Fibroblast of the aortic adventitia (primary cell): Measurements from ENCODE around the gene TXNRD2. TPM values are rescaled to one million over a fixed set of nuclear protein-coding genes. Genes with fewer than 3 reads are reported as not detected.
A peak's percentile ranks its signal among the peaks of the same experiment; 100 is the strongest.

ENCODE experiments used
- DNase-seq: peaks from one replicate; pipeline ENCODE4 v3.0.0-alpha.2; 2010; ENCODE audit warnings: low read depth
- H3K4me3 ChIP-seq: 2 replicates; pipeline ENCODE4 v1.5.1; 2011; ENCODE audit warnings: low read depth, mild to moderate bottlenecking, control low read depth, low read length, moderate library complexity
- total RNA-seq: library from RNA; depleted of rRNA; stranded (reverse); fragments of >200 nt; gene quantifications from 2 replicates; pipeline ENCODE4 v1.2.3, GENCODE V29; 2012; ENCODE audit warnings: low replicate concordance
- TF ChIP-seq, protein P1 (sequence below): IDR thresholded peaks from 2 replicates; pipeline ENCODE4 v1.5.1; 2011; ENCODE audit warnings: mild to moderate bottlenecking, low read length, control low read depth, inconsistent platforms; ENCODE audit not compliant: insufficient read depth

The TXNRD2 gene
- total RNA-seq, 1 donor = 16.4 TPM

DNA sequence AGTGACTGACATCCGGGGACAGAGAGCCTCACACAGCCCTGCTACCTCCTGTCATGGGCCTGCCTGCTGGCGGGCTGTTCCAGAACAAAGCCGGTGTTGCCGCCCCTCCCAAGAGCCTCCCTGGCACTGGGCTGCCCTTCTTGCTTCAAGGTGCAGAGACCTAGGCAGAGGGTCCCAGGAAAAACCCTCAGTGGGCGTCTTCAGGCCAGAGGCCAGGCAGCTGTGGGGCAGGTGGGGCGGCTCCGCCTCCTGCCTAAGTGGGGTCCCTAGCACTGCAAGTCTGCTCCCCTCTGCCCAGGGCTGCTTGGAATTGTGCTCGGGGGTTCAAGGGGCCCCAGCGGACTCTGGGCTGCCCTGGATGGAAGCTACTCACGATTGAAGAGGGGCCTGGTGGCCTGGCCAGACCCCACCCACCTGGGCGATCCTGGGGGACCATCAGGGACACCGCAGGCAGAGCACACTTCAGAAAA lies 66.5 kb downstream of the TXNRD2 start:
- no peak for DNase-seq
- no peak overlapping the region for H3K4me3 ChIP-seq
- TF ChIP-seq, protein P1, sequence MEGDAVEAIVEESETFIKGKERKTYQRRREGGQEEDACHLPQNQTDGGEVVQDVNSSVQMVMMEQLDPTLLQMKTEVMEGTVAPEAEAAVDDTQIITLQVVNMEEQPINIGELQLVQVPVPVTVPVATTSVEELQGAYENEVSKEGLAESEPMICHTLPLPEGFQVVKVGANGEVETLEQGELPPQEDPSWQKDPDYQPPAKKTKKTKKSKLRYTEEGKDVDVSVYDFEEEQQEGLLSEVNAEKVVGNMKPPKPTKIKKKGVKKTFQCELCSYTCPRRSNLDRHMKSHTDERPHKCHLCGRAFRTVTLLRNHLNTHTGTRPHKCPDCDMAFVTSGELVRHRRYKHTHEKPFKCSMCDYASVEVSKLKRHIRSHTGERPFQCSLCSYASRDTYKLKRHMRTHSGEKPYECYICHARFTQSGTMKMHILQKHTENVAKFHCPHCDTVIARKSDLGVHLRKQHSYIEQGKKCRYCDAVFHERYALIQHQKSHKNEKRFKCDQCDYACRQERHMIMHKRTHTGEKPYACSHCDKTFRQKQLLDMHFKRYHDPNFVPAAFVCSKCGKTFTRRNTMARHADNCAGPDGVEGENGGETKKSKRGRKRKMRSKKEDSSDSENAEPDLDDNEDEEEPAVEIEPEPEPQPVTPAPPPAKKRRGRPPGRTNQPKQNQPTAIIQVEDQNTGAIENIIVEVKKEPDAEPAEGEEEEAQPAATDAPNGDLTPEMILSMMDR = no peak

DNA sequence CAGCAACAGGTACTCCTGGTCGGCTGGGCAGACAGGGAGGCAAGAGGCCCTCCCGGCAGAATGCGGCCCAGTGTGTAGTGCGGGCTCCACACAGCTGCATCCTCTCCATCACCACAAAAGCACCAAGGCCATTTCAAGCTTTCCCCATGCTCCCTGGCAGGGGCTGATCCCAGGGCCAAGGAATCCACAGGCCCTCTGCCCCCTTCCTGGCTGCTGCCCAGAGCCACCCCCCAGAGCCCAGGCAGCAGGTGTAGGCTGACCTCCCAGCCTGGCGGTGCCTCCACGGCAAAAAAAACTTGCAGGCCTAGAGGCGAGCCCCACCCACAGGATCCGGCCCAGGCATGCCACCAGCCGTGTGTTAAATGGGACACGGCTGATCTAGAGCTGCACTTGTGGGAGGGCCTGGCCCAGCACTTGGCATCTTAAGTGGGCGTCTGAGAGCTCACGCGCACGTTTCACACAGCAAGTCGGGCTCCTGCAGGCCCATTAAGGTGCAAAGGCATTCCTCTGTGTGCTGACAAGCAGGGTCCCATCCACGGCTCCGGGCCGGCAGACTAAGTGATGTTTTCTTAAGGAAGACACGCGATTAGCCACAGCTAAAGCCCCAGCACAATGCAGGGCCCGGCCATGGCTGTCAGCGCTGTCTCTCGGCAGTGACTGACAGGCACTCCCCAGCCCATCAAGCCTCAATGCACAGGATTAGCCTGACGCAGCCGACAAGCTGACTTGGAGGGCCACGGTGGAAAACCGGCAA lies 67.1 kb downstream of the TXNRD2 start:
- no peak overlapping the region for H3K4me3 ChIP-seq
- peak; percentile 11 for DNase-seq
- TF ChIP-seq, protein P1 = no peak

DNA sequence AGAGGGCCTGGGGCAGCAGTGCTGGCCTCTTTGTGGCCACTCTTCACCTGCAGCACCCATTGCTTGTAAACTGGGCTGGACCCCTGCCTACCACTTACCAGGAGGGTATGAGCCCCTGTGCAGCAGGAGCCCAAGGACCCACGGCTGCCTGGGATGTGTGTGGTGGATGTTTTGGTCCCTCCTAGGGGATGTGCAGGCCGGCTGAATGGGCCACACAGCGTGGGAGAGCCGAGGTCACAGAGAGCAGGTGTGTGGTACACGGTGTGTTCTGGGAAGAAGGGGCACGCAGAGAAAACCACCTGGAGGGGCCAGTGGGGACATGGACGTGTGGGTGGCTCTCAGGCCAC lies 67.7 kb downstream of the TXNRD2 start:
- DNase-seq = no peak
- TF ChIP-seq, protein P1 = no peak
- no peak overlapping the region for H3K4me3 ChIP-seq

DNA sequence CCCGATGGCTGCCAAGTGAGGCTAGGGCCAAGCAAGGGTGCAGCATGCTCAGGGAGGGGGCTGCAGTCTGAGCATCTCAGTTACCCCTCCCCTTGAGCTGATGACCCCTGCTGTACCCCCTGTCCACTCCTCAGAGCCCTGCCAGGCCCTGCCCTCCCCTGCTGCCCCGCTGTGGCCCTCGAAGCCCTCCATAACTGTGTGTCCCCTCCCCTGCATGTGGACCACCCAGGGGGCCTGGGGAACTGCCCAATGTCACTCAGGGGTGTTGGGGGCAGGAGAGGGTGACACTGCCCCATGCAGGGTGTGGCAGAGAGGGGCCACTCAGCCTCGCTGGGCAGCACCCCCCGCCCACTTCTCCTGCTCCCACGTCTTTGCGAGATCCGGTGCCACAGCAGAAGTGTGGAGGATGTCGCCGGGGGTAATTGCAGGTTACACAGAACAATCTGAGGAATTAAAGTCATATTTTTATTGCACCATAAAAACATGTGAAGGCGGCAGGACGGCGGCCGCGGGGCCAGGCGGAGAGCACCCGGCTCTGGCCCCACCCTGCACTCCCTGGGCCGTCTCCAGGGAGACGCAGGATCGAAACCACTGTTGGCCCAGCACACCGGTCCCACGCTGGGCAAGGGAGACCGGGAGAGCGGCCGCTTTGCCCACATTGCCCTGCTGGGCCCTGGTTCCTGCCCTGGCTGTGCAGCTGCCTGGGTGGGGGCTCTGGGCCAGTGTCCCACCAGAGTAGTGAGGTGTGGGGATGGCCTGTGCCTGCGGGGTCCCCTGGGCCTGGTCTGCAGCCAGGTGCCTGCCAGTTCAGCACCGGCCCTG lies 68.3 kb downstream of the TXNRD2 start:
- no peak for DNase-seq
- H3K4me3 ChIP-seq = no peak overlapping the region
- TF ChIP-seq, protein P1 = no peak

DNA sequence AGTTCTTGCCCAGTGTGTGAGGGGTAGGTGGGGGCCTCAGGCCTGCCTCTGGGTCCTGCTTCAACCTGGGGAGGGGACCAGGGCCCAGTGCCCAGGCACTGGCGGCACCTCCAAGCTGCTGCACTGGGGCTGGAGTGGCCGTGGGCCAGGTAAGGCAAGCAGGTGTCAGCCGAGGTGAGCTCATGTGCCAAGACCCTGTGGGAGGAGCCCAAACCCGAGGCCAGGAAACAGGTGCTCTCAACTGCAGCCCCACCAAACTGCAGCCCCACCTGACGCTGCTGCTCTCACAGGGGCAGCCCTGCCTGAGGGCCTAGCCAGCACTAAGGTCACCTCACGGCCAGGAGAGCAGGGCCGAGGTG lies 68.9 kb downstream of the TXNRD2 start:
- TF ChIP-seq, protein P1 = no peak
- DNase-seq = no peak
- H3K4me3 ChIP-seq = no peak overlapping the region

DNA sequence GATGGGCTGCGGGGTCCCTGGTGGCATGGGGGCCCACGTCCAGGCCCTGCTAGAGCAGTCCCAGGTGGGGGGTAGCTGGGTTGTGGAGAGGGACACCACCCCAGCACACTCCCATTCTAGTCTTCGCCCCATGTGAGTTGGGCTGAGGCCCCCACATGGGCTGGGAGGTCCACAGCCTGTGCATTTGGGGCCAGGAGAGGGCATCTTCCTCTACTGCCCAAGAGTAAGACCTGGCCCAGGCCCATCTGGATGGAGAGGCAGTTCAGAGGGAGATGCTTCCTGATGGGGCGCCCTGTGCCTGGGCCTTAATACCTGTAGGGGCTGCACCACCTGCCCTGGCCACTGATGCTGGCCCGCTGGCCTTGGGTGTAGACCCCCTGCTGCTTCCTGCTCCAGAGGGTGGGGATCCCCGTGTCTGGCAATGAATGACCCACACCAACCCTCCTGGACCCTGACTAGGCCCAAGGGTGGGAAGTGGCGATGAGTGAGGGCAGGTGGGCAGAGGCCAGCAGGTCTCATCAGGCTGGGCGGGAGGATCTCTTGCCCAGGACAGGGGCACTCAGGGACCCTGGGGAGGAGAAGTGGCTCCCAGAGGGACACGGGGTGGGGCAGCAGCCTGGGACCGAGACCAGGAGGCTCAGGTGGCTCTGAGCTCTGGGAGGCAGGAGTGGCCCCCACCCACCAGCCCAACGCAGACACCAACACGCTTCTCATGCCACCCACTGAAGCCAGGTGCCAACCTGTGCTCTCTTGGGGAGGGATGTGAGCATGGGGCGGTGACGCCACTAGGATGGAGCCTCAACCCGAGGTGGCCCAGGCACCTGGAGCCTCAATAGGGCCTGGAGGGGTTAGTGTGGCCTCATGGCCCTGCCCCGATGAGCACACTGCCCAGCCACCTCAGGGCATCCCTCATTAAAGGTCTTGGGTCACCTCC lies 69.5 kb downstream of the TXNRD2 start:
- no peak for DNase-seq
- H3K4me3 ChIP-seq = no peak overlapping the region
- TF ChIP-seq, protein P1 = no peak
